GM12878 (cell line): ENCODE data around the gene ARHGAP22. TPM values are rescaled to one million over a fixed set of nuclear protein-coding genes. Genes with fewer than 3 reads are reported as not detected.

ENCODE experiments used
- ATAC-seq: fragments of 200-7000 bp; cut with Tn5 transposase; 3 replicates; pipeline ENCODE4 v1.9.1; 2020; ENCODE audit warnings: mild to moderate bottlenecking, moderate library complexity
- BruUV-seq: library from RNA; stranded (reverse); fragments of 400-500 nt; replicated peaks from 2 replicates; lab custom pipeline; 2021; lab: Mats Ljungman, UMichigan
- CTCF ChIA-PET: fragments of 300-600 bp; sonication (Branson Sonifier 250); formaldehyde crosslinking; extraction: SDS; loops from one replicate; lab custom pipeline; 2021; ENCODE audit warnings: inconsistent platforms; lab: Yijun Ruan, JAX
- POLR2A ChIA-PET: fragments of 350-600 bp; formaldehyde crosslinking; extraction: SDS; loops from one replicate; lab custom pipeline; 2021; ENCODE audit warnings: inconsistent platforms; lab: Charles Lee
- RAD21 ChIA-PET: fragments of 300-600 bp; sonication (Branson Sonifier 250); formaldehyde crosslinking; loops from one replicate; lab custom pipeline; 2023; ENCODE audit warnings: antibody characterized with exemption; ENCODE audit not compliant: unreplicated experiment; lab: Charles Lee
- SMC1A ChIA-PET: fragments of 300-600 bp; sonication (Branson Sonifier 250); formaldehyde crosslinking; loops from one replicate; lab custom pipeline; 2023; ENCODE audit not compliant: unreplicated experiment, uncharacterized antibody; lab: Charles Lee
- DNase-seq: peaks from one replicate; pipeline ENCODE4 v3.0.0-alpha.2; 2011; ENCODE audit warnings: low read depth, low spot score
- FAIRE-seq: peaks from 3 replicates; lab custom pipeline; 2011; peaks lifted over from hg19 to GRCh38; lab: Jason Lieb, UNC
- H2AFZ ChIP-seq: 2 replicates; pipeline ENCODE4 v1.6.0; 2011; ENCODE audit warnings: low read depth, low read length, control low read depth; ENCODE audit not compliant: control insufficient read depth
- H3K27ac ChIP-seq: 2 replicates; pipeline ENCODE4 v1.5.1; 2011; ENCODE audit warnings: control low read depth; ENCODE audit not compliant: control insufficient read depth, insufficient read depth
- H3K27me3 ChIP-seq, 2 experiments: replicated peaks in 1 of 2; 2 replicates each; pipeline versions ENCODE4 v1.6.0 to v1.6.1; 2011; ENCODE audit warnings: low read length in 1 of 2; ENCODE audit not compliant: control insufficient read depth in 2 of 2, insufficient read depth in 2 of 2
- H3K36me3 ChIP-seq, 2 experiments: 2 replicates each; pipeline ENCODE4 v1.5.1; 2011; ENCODE audit warnings: low read length in 1 of 2; ENCODE audit not compliant: control insufficient read depth in 2 of 2, insufficient read depth in 2 of 2
- H3K4me1 ChIP-seq: 2 replicates; pipeline ENCODE4 v1.6.1; 2011; ENCODE audit warnings: mild to moderate bottlenecking, low read length, moderate library complexity, mixed read lengths; ENCODE audit not compliant: control insufficient read depth, insufficient read depth
- H3K4me2 ChIP-seq: 2 replicates; pipeline ENCODE4 v1.6.0; 2011; ENCODE audit warnings: control low read depth; ENCODE audit not compliant: control insufficient read depth, insufficient read depth
- H3K4me3 ChIP-seq: fragments of 200-600 bp; sonication (generic); 2 replicates; pipeline ENCODE4 v1.5.1; 2016
- H3K79me2 ChIP-seq: 2 replicates; pipeline ENCODE4 v1.6.0; 2011; ENCODE audit warnings: low read length; ENCODE audit not compliant: control insufficient read depth, insufficient read depth
- H3K9ac ChIP-seq: 2 replicates; pipeline ENCODE4 v1.8.0; 2011; ENCODE audit warnings: low read length, control low read depth, mixed read lengths; ENCODE audit not compliant: control insufficient read depth, insufficient read depth
- H3K9me3 ChIP-seq: replicated peaks from 3 replicates; pipeline ENCODE4 v1.5.1; 2011; ENCODE audit warnings: mild to moderate bottlenecking, low read length; ENCODE audit not compliant: control insufficient read depth, insufficient read depth
- H4K20me1 ChIP-seq: 2 replicates; pipeline ENCODE4 v1.6.0; 2011; ENCODE audit not compliant: control insufficient read depth, insufficient read depth
- WGBS: methylation state at CpG from one replicate; pipeline ENCODE4 v1.1.6; 2016; ENCODE audit warnings: low lambda C conversion rate; ENCODE audit not compliant: insufficient replicate concordance, insufficient coverage; ENCODE audit errors: missing lambda C conversion rate; 5-methylcytosine and 5-hydroxymethylcytosine counted together
- in situ Hi-C: fragments of 300-500 bp; cut with MboI; formaldehyde crosslinking; loops from 9 replicates; pipeline ENCODE4 v1.14.3; 2018; ENCODE audit warnings: mixed read lengths
- intact Hi-C: fragments of 100-400 bp; cut with micrococcal nuclease; formaldehyde crosslinking; loops from one replicate; pipeline ENCODE4 v1.14.2; 2022; ENCODE audit not compliant: unreplicated experiment
- polyA plus RNA-seq, 11 experiments: library from polyadenylated mRNA; depleted of rRNA in 4 of 11; unstranded in 6 of 11; stranded (reverse) in 5 of 11; fragments of >200 nt; fragmentation: Nextera tagmentation in 4 of 11; fragmentation: Illumina TruSeq in 1 of 11; extraction: Ambion mirVana in 4 of 11; extraction: Trizol in 1 of 11; gene quantifications; 1 replicate in 1 of 11; 2 replicates in 10 of 11; pipeline versions ENCODE4 v1.2.1 to v1.2.3, GENCODE V29; 2011 to 2016; ENCODE audit warnings: inconsistent platforms in 2 of 11, missing spikeins in 2 of 11, low read depth in 1 of 11
- total RNA-seq, 4 experiments: library from RNA; depleted of rRNA in 3 of 4; stranded (reverse); fragments of >200 nt in 3 of 4; fragmentation: Illumina TruSeq in 1 of 4; extraction: Trizol in 1 of 4; gene quantifications; 2 replicates each; pipeline versions ENCODE4 v1.2.1 to v1.2.3, GENCODE V29; 2013 to 2021
- TF ChIP-seq, protein P1 (sequence below): fragments of 150-350 bp; IDR thresholded peaks from 2 replicates; pipeline ENCODE4 v1.6.1; 2016; ENCODE audit warnings: low read depth, low read length

Gene ARHGAP22
- total and polyA plus RNA-seq, 10 of the 15 experiments (the other 5 are each of a cell fraction or from before 2014, with no cell fraction given): 0.07 to 0.61 (median 0.18) TPM; not detected in 5

DNA sequence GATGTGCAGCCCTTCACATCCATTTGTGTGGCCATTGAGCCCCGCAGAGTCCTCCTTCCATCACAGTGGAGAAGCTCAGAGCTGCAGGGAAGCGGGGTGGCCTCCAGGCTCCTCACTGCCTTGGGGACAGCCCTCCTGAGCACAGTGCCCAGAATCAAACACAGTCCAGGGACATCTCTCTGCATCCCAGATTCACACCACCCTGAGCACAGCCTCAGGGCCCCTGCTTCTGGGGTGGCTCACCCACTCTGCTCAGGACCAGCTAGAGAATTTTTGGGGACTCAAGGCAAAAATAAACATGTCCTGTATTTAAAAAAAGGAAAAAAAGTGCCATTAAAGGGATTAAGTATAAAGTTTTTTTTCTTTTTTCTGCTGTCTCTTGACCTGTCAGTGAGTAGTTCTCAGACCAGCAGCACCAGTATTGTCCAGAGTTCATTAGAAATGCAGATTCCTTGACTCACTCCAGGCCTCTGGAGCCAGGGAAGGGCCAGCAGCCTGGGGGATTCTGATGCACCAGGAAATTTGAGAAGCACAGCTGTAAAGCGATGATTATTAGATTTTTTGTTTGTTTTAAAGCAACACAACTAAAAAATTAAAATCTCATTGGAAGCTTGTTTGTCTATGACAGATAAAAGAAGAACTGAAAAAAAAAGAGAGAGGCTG lies 61.6 kb downstream of the ARHGAP22 start:
- no TSS peak for BruUV-seq
- Histone ChIP-seq H3K9ac (no peak overlapping the region), H3K27me3 (no peaks in the 10 kb centered on the region), H3K36me3 (no peaks in the 10 kb centered on the region), H4K20me1 (no peaks in the 10 kb centered on the region), H3K4me2 (no peak overlapping the region), H3K4me3 (no peak overlapping the region), H3K4me1 (no peaks in the 10 kb centered on the region), H3K79me2 (no peaks in the 10 kb centered on the region), H3K9me3 (no peaks in the 10 kb centered on the region), H3K27ac (no peak overlapping the region), H2AFZ (no peak overlapping the region)
- in situ Hi-C loops: no loop called here
- FAIRE-seq (no peak), ATAC-seq (no peak), DNase-seq (no peak)
- SMC1A ChIA-PET: interaction anchor here (1.5 kb wide), 1 partner anchor 115 kb away, joined by 6 read pairs; no protein-coding TSS in a partner anchor
- TF ChIP-seq, protein P1, sequence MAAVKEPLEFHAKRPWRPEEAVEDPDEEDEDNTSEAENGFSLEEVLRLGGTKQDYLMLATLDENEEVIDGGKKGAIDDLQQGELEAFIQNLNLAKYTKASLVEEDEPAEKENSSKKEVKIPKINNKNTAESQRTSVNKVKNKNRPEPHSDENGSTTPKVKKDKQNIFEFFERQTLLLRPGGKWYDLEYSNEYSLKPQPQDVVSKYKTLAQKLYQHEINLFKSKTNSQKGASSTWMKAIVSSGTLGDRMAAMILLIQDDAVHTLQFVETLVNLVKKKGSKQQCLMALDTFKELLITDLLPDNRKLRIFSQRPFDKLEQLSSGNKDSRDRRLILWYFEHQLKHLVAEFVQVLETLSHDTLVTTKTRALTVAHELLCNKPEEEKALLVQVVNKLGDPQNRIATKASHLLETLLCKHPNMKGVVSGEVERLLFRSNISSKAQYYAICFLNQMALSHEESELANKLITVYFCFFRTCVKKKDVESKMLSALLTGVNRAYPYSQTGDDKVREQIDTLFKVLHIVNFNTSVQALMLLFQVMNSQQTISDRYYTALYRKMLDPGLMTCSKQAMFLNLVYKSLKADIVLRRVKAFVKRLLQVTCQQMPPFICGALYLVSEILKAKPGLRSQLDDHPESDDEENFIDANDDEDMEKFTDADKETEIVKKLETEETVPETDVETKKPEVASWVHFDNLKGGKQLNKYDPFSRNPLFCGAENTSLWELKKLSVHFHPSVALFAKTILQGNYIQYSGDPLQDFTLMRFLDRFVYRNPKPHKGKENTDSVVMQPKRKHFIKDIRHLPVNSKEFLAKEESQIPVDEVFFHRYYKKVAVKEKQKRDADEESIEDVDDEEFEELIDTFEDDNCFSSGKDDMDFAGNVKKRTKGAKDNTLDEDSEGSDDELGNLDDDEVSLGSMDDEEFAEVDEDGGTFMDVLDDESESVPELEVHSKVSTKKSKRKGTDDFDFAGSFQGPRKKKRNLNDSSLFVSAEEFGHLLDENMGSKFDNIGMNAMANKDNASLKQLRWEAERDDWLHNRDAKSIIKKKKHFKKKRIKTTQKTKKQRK: no peak
- CTCF ChIA-PET: interaction anchor here (1.1 to 19.6 kb wide), 4 partner anchors 9 to 180 kb away, joined by 3 to 436 read pairs (median 4); no protein-coding TSS in a partner anchor
- 48% methylated on average over 3 of the region's 3 CpGs for WGBS
- intact Hi-C loops: no loop called here
- RAD21 ChIA-PET: interaction anchor here (21.1 kb wide), 1 partner anchor 113 kb away, joined by 333 read pairs; no protein-coding TSS in a partner anchor
- POLR2A ChIA-PET: interaction anchor here (0.6 kb wide), 1 partner anchor 1252 kb away, joined by 6 read pairs; no protein-coding TSS in a partner anchor
